Measurements from ENCODE around the gene ZXDB.
"Not testable (repeated sequence)": the region's sequence is repeated elsewhere in the genome, so short reads cannot be mapped to it uniquely, and the experiment has no call there.

The ZXDB gene

GRCh38 chrX:57587062-57587461, 4.7 kb upstream of the ZXDB start:
- H3K36me3 ChIP-seq = no peaks in the 10 kb centered on the region
- H3K27me3 ChIP-seq = no peaks in the 10 kb centered on the region
- no peaks in the 10 kb centered on the region for H3K4me1 ChIP-seq (ENCODE audit: control insufficient read depth in 1 of 2, insufficient read depth in 1 of 2, low read depth in 1 of 2, low read length in 1 of 2)
- H3K9me3 ChIP-seq = no peaks in the 10 kb centered on the region
- TF ChIP-seq, protein P1, sequence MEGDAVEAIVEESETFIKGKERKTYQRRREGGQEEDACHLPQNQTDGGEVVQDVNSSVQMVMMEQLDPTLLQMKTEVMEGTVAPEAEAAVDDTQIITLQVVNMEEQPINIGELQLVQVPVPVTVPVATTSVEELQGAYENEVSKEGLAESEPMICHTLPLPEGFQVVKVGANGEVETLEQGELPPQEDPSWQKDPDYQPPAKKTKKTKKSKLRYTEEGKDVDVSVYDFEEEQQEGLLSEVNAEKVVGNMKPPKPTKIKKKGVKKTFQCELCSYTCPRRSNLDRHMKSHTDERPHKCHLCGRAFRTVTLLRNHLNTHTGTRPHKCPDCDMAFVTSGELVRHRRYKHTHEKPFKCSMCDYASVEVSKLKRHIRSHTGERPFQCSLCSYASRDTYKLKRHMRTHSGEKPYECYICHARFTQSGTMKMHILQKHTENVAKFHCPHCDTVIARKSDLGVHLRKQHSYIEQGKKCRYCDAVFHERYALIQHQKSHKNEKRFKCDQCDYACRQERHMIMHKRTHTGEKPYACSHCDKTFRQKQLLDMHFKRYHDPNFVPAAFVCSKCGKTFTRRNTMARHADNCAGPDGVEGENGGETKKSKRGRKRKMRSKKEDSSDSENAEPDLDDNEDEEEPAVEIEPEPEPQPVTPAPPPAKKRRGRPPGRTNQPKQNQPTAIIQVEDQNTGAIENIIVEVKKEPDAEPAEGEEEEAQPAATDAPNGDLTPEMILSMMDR (IDR thresholded peaks at IDR 0.05) = no peak
- H3K27ac ChIP-seq = no peak overlapping the region
- H3K4me3 ChIP-seq (ENCODE audit: low read depth in 1 of 2, low read length in 1 of 2) = no peak overlapping the region

GRCh38 chrX:57587607-57588006, 4.2 kb upstream of the ZXDB start:
- TF ChIP-seq, protein P1 (IDR thresholded peaks at IDR 0.05) = no peak
- no peak overlapping the region for H3K4me3 ChIP-seq (ENCODE audit: low read depth in 1 of 2, low read length in 1 of 2)
- no peak overlapping the region for H3K27ac ChIP-seq
- H3K27me3 ChIP-seq = no peaks in the 10 kb centered on the region
- no peaks in the 10 kb centered on the region for H3K9me3 ChIP-seq
- no peaks in the 10 kb centered on the region for H3K4me1 ChIP-seq (ENCODE audit: control insufficient read depth in 1 of 2, insufficient read depth in 1 of 2, low read depth in 1 of 2, low read length in 1 of 2)
- no peaks in the 10 kb centered on the region for H3K36me3 ChIP-seq

DNA sequence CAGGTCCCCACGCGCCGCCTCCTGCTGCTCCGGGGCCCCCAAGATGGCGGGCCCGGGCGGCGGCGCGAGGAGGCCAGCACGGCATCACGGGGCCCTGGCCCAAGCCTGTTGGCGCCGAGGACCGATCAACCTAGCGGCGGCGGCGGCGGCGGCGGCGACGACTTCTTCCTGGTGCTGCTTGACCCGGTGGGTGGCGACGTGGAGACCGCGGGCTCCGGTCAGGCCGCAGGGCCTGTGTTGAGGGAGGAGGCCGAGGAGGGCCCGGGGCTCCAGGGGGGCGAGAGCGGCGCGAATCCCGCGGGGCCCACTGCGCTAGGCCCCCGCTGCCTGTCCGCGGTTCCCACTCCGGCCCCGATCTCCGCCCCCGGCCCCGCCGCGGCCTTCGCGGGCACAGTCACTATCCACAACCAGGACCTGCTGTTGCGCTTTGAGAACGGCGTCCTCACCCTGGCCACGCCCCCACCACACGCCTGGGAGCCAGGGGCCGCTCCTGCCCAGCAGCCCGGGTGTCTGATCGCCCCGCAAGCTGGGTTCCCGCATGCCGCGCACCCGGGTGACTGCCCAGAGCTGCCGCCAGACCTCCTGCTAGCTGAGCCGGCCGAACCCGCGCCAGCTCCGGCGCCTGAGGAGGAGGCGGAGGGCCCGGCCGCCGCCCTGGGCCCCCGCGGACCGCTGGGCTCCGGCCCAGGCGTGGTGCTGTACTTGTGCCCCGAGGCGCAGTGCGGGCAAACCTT, 516 bp downstream of the ZXDB start:
- peak overlapping the region; percentile 31 to 48 for H3K4me3 ChIP-seq (ENCODE audit: low read depth in 1 of 2, low read length in 1 of 2)
- not testable (repeated sequence) for H3K27ac ChIP-seq; H3K27me3 ChIP-seq; H3K36me3 ChIP-seq; H3K9me3 ChIP-seq; H3K4me1 ChIP-seq (ENCODE audit: control insufficient read depth in 1 of 2, insufficient read depth in 1 of 2, low read depth in 1 of 2, low read length in 1 of 2)

DNA sequence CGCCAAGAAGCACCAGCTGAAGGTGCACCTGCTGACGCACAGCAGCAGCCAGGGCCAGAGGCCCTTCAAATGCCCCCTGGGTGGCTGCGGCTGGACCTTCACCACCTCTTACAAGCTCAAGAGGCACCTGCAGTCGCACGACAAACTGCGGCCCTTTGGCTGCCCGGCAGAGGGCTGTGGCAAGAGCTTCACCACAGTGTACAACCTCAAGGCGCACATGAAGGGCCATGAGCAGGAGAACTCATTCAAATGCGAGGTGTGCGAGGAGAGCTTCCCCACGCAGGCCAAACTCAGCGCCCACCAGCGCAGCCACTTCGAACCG, 1.0 kb downstream of the ZXDB start:
- H3K27ac ChIP-seq; H3K9me3 ChIP-seq; H3K36me3 ChIP-seq; H3K4me1 ChIP-seq (ENCODE audit: control insufficient read depth in 1 of 2, insufficient read depth in 1 of 2, low read depth in 1 of 2, low read length in 1 of 2); H3K27me3 ChIP-seq: not testable (repeated sequence)
- H3K4me3 ChIP-seq (ENCODE audit: low read depth in 1 of 2, low read length in 1 of 2) = peak overlapping the region; percentile 31 to 48

GRCh38 chrX:57595381-57595811, 3.6 kb downstream of the ZXDB start:
- H3K27ac ChIP-seq = no peak overlapping the region

DNA sequence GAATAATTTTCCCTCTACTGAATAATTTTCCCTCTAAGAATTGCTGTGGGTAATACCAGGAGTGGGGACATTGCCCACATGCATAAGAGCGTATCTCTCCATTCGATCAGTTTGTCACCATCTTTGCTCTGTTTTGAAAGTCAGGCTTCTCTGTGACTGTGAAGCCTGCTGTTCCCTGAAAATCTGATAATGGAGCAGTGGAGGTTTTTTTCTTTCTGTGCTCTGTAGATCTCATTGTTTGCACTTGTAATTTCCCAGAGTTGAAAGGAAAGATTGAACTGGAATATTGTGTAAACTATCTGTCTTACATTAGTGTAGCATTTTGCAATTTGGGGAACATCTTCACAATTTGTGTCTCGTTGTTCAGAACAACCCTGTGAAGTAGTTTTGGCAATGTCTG, 4.3 kb downstream of the ZXDB start:
- Histone ChIP-seq H3K36me3 (no peaks in the 10 kb centered on the region), H3K9me3 (no peaks in the 10 kb centered on the region), H3K27ac (no peak overlapping the region), H3K4me1 (ENCODE audit: control insufficient read depth in 1 of 2, insufficient read depth in 1 of 2, low read depth in 1 of 2, low read length in 1 of 2) (no peaks in the 10 kb centered on the region), H3K4me3 (ENCODE audit: low read depth in 1 of 2, low read length in 1 of 2) (no peak overlapping the region), H3K27me3 (no peaks in the 10 kb centered on the region)
- TF ChIP-seq, protein P1 (IDR thresholded peaks at IDR 0.05) = no peak

More at GRCh38 chrX:57595381-57595811, 3.6 kb downstream of the ZXDB start:
- Histone ChIP-seq H3K4me1 (ENCODE audit: control insufficient read depth in 1 of 2, insufficient read depth in 1 of 2, low read depth in 1 of 2, low read length in 1 of 2) (no peaks in the 10 kb centered on the region), H3K36me3 (no peaks in the 10 kb centered on the region), H3K9me3 (no peaks in the 10 kb centered on the region), H3K4me3 (ENCODE audit: low read depth in 1 of 2, low read length in 1 of 2) (no peak overlapping the region), H3K27me3 (no peaks in the 10 kb centered on the region)
- TF ChIP-seq, protein P1 (IDR thresholded peaks at IDR 0.05) = no peak
